ENCODE results near the gene ATP2B2. TPM values are rescaled to one million over a fixed set of nuclear protein-coding genes. Genes with fewer than 3 reads are reported as not detected.

The ATP2B2 gene
- total RNA-seq, 1 experiment from 2014 or later: not detected

DNA sequence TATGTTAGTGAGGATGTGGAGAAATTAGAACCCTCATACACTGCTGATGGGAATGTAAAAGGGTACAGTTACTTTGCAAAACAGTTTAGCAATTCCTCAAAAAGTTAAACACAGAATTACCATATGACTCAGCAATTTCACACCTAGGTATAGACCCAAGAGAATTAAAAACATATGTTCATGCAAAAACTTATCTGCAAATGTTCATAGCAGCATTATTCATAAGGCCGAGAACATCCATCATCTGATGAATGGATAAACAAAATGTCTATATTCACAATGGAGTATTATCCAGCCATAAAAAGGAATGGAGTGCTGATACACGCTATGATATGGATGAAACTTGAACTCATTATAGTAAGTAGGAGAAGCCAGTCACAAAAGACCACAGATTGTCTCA lies 194.8 kb downstream of the ATP2B2 start:
- CTCF ChIA-PET: no interaction called here
- Histone ChIP-seq H3K27me3 (replicated peaks; ENCODE audit: control insufficient read depth, insufficient read depth, low read length) (no peaks in the 10 kb centered on the region), H3K4me3 (ENCODE audit: low read depth, low read length) (no peak overlapping the region), H3K4me1 (no peaks in the 10 kb centered on the region), H3K9me3 (no peaks in the 10 kb centered on the region), H3K36me3 (ENCODE audit: control insufficient read depth, insufficient read depth, low read length) (peaks cover 4% of the 10 kb centered on the region)
- H3K4me3 Mint-ChIP-seq (ENCODE audit: unreplicated experiment): no peak overlapping the region
- no peaks in the 10 kb centered on the region for H3K9me3 Mint-ChIP-seq (ENCODE audit: unreplicated experiment)
- peaks cover 97% of the 10 kb centered on the region for H3K36me3 Mint-ChIP-seq (ENCODE audit: insufficient read depth, unreplicated experiment)
- POLR2A ChIA-PET: no interaction called here
- BruUV-seq (replicated peaks): no TSS peak
- H3K27me3 Mint-ChIP-seq (ENCODE audit: insufficient read depth, unreplicated experiment): no peaks in the 10 kb centered on the region
- intact Hi-C loops (cut with micrococcal nuclease; ENCODE audit: unreplicated experiment): no loop called here
- no peak for DNase-seq
- H3K4me1 Mint-ChIP-seq (ENCODE audit: low read depth, unreplicated experiment): no peaks in the 10 kb centered on the region
- no peak overlapping the region for H3K27ac Mint-ChIP-seq (ENCODE audit: unreplicated experiment)
- TF ChIP-seq, protein P1, sequence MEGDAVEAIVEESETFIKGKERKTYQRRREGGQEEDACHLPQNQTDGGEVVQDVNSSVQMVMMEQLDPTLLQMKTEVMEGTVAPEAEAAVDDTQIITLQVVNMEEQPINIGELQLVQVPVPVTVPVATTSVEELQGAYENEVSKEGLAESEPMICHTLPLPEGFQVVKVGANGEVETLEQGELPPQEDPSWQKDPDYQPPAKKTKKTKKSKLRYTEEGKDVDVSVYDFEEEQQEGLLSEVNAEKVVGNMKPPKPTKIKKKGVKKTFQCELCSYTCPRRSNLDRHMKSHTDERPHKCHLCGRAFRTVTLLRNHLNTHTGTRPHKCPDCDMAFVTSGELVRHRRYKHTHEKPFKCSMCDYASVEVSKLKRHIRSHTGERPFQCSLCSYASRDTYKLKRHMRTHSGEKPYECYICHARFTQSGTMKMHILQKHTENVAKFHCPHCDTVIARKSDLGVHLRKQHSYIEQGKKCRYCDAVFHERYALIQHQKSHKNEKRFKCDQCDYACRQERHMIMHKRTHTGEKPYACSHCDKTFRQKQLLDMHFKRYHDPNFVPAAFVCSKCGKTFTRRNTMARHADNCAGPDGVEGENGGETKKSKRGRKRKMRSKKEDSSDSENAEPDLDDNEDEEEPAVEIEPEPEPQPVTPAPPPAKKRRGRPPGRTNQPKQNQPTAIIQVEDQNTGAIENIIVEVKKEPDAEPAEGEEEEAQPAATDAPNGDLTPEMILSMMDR (IDR thresholded peaks at IDR 0.05; ENCODE audit: insufficient read depth in 1 of 2, low read depth in 1 of 2, low read length in 1 of 2, severe bottlenecking in 1 of 2, unreplicated experiment in 1 of 2): no peak

DNA sequence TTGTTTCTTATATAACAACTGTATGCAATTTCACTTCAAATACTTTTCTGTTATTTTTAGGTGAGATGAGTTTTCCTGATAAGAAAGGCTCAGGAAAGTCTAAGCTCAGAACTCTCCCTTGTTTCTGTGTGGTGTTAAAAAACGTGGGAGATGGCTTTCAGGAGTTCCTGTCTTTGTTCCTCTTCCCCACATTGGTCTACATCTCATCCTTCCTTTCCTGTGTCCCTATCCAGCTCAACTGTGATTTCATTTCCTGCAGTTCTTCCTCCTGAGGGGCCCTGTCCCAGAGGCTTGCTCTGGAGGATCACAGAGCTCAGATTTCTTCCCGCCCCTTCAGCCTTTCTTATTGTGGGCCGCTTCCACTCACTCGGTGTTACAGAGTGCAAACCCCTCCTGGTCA lies 195.7 kb downstream of the ATP2B2 start:
- Histone ChIP-seq H3K4me3 (ENCODE audit: low read depth, low read length) (no peak overlapping the region), H3K36me3 (ENCODE audit: control insufficient read depth, insufficient read depth, low read length) (peaks cover 2% of the 10 kb centered on the region), H3K4me1 (no peaks in the 10 kb centered on the region), H3K27me3 (replicated peaks; ENCODE audit: control insufficient read depth, insufficient read depth, low read length) (no peaks in the 10 kb centered on the region), H3K9me3 (no peaks in the 10 kb centered on the region)
- BruUV-seq (replicated peaks): no TSS peak
- Mint-ChIP-seq H3K36me3 (ENCODE audit: insufficient read depth, unreplicated experiment) (peaks cover 100% of the 10 kb centered on the region), H3K27ac (ENCODE audit: unreplicated experiment) (no peak overlapping the region), H3K4me1 (ENCODE audit: low read depth, unreplicated experiment) (no peaks in the 10 kb centered on the region), H3K27me3 (ENCODE audit: insufficient read depth, unreplicated experiment) (no peaks in the 10 kb centered on the region), H3K4me3 (ENCODE audit: unreplicated experiment) (no peak overlapping the region), H3K9me3 (ENCODE audit: unreplicated experiment) (no peaks in the 10 kb centered on the region)
- ChIA-PET CTCF (no interaction called here), POLR2A (no interaction called here)
- intact Hi-C loops (cut with micrococcal nuclease; ENCODE audit: unreplicated experiment): no loop called here
- DNase-seq: no peak
- TF ChIP-seq, protein P1 (IDR thresholded peaks at IDR 0.05; ENCODE audit: insufficient read depth in 1 of 2, low read depth in 1 of 2, low read length in 1 of 2, severe bottlenecking in 1 of 2, unreplicated experiment in 1 of 2): no peak

DNA sequence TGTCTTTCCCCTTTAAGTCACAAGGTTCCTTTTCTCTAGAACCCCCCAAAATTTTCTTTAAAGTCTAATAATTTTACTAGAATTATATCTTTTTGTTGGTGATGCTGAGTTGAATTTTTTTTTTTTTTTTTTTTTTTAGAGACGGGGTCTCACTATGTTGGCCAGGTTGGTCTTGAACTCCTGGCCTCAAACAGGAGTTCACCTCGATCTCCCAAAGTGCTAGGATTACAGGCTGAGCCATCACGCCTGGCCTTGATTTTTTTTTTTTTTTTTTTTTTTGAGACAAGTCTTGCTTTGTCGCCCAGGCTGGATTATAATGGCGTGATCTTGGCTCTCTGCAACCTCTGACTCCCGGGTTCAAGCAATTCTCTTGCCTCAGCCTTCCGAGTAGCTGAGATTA lies 196.7 kb downstream of the ATP2B2 start:
- Mint-ChIP-seq H3K4me3 (ENCODE audit: unreplicated experiment) (no peak overlapping the region), H3K27me3 (ENCODE audit: insufficient read depth, unreplicated experiment) (no peaks in the 10 kb centered on the region), H3K36me3 (ENCODE audit: insufficient read depth, unreplicated experiment) (peaks cover 100% of the 10 kb centered on the region), H3K27ac (ENCODE audit: unreplicated experiment) (no peak overlapping the region), H3K9me3 (ENCODE audit: unreplicated experiment) (no peaks in the 10 kb centered on the region), H3K4me1 (ENCODE audit: low read depth, unreplicated experiment) (no peaks in the 10 kb centered on the region)
- no peak for DNase-seq
- Histone ChIP-seq H3K27me3 (replicated peaks; ENCODE audit: control insufficient read depth, insufficient read depth, low read length) (no peaks in the 10 kb centered on the region), H3K4me1 (no peaks in the 10 kb centered on the region), H3K36me3 (ENCODE audit: control insufficient read depth, insufficient read depth, low read length) (peaks cover 6% of the 10 kb centered on the region), H3K4me3 (ENCODE audit: low read depth, low read length) (no peak overlapping the region), H3K9me3 (no peaks in the 10 kb centered on the region)
- POLR2A ChIA-PET: no interaction called here
- TF ChIP-seq, protein P1 (IDR thresholded peaks at IDR 0.05; ENCODE audit: insufficient read depth in 1 of 2, low read depth in 1 of 2, low read length in 1 of 2, severe bottlenecking in 1 of 2, unreplicated experiment in 1 of 2): no peak
- CTCF ChIA-PET: no interaction called here
- intact Hi-C loops (cut with micrococcal nuclease; ENCODE audit: unreplicated experiment): no loop called here
- no TSS peak for BruUV-seq (replicated peaks)
